ENCODE data around the gene CCDC85B. TPM values are rescaled to one million over a fixed set of nuclear protein-coding genes. Genes with fewer than 3 reads are reported as not detected.

The CCDC85B gene
- total RNA-seq, 3 donors from 2014 or later (not counting 1 experiment from before 2014, with no cell fraction given), result 22.6 to 36.1 (median 24.1) TPM

- no peak for ATAC-seq
- intact Hi-C loops (cut with micrococcal nuclease), result no loop called here
- Mint-ChIP-seq H3K9me3 (no peaks in the 10 kb centered on the region), H3K4me1 (peaks cover 32 to 51% of the 10 kb centered on the region in 2 donors), H3K36me3 (no peaks in the 10 kb centered on the region), H3K27ac (peak overlapping the region in 1 of 2 donors; percentile 51), H3K4me3 (no peak overlapping the region), H3K27me3 (ENCODE audit: low read depth in 2 of 2) (no peaks in the 10 kb centered on the region)
- no peaks in the 10 kb centered on the region for H3K27me3 ChIP-seq (ENCODE audit: control insufficient read depth, insufficient read depth, low read length)
- H3K4me1 ChIP-seq (ENCODE audit: control insufficient read depth, insufficient read depth, low read length), result peaks cover 29% of the 10 kb centered on the region
- H3K27ac ChIP-seq (ENCODE audit: low read length), result no peak overlapping the region
- H3K4me3 ChIP-seq (ENCODE audit: low read length), result no peak overlapping the region
- no peak for DNase-seq
- WGBS (ENCODE audit: insufficient coverage), result 90% methylated on average over 5 of the region's 5 CpGs
- H3K36me3 ChIP-seq (ENCODE audit: control insufficient read depth, insufficient read depth, low read length), result peaks cover 47% of the 10 kb centered on the region
- H3K9me3 ChIP-seq (ENCODE audit: control insufficient read depth, insufficient read depth, low read length), result no peaks in the 10 kb centered on the region
- TF ChIP-seq CTCF (IDR thresholded peaks at IDR 0.05), result no peak
Measured at GRCh38 chr11:65862191-65862735, 28.2 kb upstream of the CCDC85B start.

GRCh38 chr11:65862941-65863888 is 27.3 kb upstream of the CCDC85B start:
- no peaks in the 10 kb centered on the region for H3K9me3 ChIP-seq (ENCODE audit: control insufficient read depth, insufficient read depth, low read length)
- H3K4me3 ChIP-seq (ENCODE audit: low read length), result no peak overlapping the region
- no peak for TF ChIP-seq CTCF (IDR thresholded peaks at IDR 0.05)
- H3K9me3 Mint-ChIP-seq, result no peaks in the 10 kb centered on the region
- H3K36me3 ChIP-seq (ENCODE audit: control insufficient read depth, insufficient read depth, low read length), result peaks cover 47% of the 10 kb centered on the region
- H3K4me1 Mint-ChIP-seq, result peaks cover 29 to 50% of the 10 kb centered on the region in 2 donors
- DNase-seq, result no peak
- peak overlapping the region in 1 of 2 donors; percentile 51 for H3K27ac Mint-ChIP-seq
- H3K4me1 ChIP-seq (ENCODE audit: control insufficient read depth, insufficient read depth, low read length), result peaks cover 29% of the 10 kb centered on the region
- no peaks in the 10 kb centered on the region for H3K27me3 Mint-ChIP-seq (ENCODE audit: low read depth in 2 of 2)
- intact Hi-C loops (cut with micrococcal nuclease), result no loop called here
- H3K4me3 Mint-ChIP-seq, result no peak overlapping the region
- H3K27ac ChIP-seq (ENCODE audit: low read length), result no peak overlapping the region
- no peaks in the 10 kb centered on the region for H3K36me3 Mint-ChIP-seq
- no peak for ATAC-seq
- no peaks in the 10 kb centered on the region for H3K27me3 ChIP-seq (ENCODE audit: control insufficient read depth, insufficient read depth, low read length)
- 97% methylated on average over 20 of the region's 24 CpGs for WGBS (ENCODE audit: insufficient coverage)

GRCh38 chr11:65863889-65864705 is 26.4 kb upstream of the CCDC85B start:
- ATAC-seq (no peak), DNase-seq (no peak)
- 92% methylated on average over 12 of the region's 12 CpGs for WGBS (ENCODE audit: insufficient coverage)
- Mint-ChIP-seq H3K27ac (no peak overlapping the region), H3K4me3 (no peak overlapping the region), H3K27me3 (ENCODE audit: low read depth in 2 of 2) (no peaks in the 10 kb centered on the region), H3K4me1 (peaks cover 21 to 41% of the 10 kb centered on the region in 2 donors), H3K9me3 (no peaks in the 10 kb centered on the region), H3K36me3 (no peaks in the 10 kb centered on the region)
- Histone ChIP-seq H3K4me3 (ENCODE audit: low read length) (no peak overlapping the region), H3K27ac (ENCODE audit: low read length) (no peak overlapping the region), H3K4me1 (ENCODE audit: control insufficient read depth, insufficient read depth, low read length) (peaks cover 25% of the 10 kb centered on the region), H3K27me3 (ENCODE audit: control insufficient read depth, insufficient read depth, low read length) (no peaks in the 10 kb centered on the region), H3K36me3 (ENCODE audit: control insufficient read depth, insufficient read depth, low read length) (peaks cover 47% of the 10 kb centered on the region), H3K9me3 (ENCODE audit: control insufficient read depth, insufficient read depth, low read length) (no peaks in the 10 kb centered on the region)
- TF ChIP-seq CTCF (IDR thresholded peaks at IDR 0.05), result no peak
- intact Hi-C loops (cut with micrococcal nuclease), result no loop called here

Data from natural killer cell (primary cell).